Left kidney (tissue), 2 donors: ENCODE data around the gene DDAH1. TPM values are rescaled to one million over a fixed set of nuclear protein-coding genes. Genes with fewer than 3 reads are reported as not detected.

Experiments
- DNase-seq: peaks from one replicate; pipeline ENCODE4 v3.0.0-alpha.2; 2013
- polyA plus RNA-seq: library from polyadenylated mRNA; unstranded; fragments of 120-200 nt; gene quantifications from one replicate; pipeline ENCODE4 v1.2.1, GENCODE V29; 2013; ENCODE audit not compliant: insufficient read length

The DDAH1 gene
- polyA plus RNA-seq, 1 donor, result 127 TPM

DNA sequence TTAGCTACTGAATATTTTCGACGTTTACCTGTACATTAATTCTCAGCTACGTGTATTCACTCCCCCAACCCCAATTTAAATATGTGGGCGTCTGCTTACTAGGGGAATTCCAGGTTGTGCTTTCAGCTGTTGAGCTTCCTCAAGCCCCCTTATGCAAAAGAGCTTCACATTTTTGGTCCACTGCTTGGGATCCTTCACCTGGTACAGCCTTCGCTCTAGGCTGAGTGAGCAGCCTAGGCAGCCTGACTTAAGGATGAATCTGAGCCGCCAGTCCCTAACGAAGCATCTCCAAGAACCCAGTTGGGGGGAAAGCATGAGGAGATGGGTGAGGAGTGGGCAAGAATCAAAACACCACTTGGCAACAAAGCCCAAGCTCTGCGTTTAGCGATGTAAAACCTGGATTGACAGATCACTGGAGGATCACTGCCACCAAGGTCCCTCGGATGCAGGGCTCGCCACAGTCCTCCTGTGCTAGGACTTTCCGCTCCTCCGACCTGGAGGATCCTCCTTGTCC, 189.2 kb downstream of the DDAH1 start:
- no peak for DNase-seq

DNA sequence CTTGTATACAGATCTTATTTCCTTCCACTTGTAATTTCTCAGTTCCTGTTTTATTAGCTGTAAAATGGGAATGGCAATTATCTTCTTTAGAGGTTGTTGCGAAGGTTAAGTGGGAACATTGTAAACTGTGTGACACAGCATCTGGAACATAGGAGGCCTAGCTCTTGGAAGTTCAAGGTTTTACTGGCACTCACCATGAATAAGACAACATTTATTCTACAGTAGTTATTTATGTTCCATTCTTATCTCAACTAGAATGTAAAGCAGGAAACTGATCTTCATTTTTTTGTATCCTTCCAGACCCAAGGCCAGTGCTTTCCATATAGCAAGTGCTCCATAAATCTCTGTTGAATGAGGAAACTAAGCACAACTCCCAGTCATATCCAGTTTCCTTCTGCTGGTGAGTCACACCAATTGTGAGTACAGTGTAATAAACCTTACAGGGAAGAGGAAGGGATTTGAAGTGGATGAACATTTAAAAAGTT, 189.9 kb downstream of the DDAH1 start:
- peak; percentile 32 for DNase-seq

DNA sequence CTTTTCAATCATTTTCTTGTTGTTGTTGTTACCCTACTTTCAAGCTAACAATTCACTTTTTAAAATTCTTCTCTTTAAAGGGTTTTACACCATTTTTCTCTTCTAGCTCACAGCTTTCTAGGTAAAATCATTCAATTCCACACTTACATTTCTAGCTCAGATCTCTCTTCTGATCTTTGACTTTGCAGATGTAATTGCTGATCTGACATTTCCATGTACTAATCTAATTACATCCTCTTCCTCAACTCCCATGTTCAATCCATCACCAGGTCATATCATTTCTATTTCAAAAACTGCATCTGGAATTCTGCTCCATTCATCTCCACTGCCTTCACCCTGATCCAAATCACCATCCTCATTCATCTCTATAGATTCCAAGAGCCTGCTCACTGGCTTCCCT, 191.6 kb downstream of the DDAH1 start:
- DNase-seq, result no peak

DNA sequence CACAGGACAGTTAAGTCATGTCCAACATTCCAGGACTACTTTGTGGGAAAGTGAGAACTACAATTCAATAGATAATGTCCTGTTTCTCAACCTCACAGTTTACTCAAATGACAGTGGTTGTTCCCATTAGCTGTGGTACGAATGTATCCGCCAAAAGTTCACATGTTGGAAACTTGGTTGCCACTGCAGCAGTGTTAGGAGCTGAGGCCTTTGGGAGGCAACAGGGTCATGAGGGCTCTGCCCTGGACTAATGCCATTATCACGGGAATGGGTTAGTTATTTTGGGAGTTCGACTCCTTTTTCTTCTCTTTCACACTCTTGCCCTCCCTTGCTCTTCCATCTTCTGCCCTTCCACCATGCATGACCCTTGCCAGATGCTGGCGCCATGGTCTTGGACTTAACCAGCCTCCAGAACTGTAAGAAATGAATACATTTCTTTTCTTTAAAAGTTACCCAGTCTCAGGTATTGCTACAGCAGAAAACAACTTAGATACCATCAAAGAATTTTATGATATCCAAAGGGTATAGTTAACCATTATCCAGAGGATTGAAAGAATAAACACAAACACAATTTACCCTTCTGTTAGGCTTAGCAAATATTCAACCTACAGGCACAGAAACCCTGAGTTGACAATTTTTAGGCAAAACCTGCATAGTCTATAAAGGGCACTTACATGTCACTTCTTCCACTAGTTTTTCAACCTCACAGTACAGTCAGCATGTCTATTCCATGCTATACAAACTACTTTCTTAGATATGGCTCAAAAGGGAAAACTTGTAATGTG, 196.0 kb downstream of the DDAH1 start:
- DNase-seq, result no peak

Other genes with a start within 250 kb of the DDAH1 start
- 43.1 TPM for gene C1orf52, start 205.5 kb downstream of the DDAH1 start, polyA plus RNA-seq
- 24.2 TPM for gene BCL10, start 188.5 kb downstream of the DDAH1 start, polyA plus RNA-seq
- 148 TPM for gene CCN1, start 115.6 kb upstream of the DDAH1 start, polyA plus RNA-seq
- 32.1 TPM for gene ZNHIT6, start 243.3 kb upstream of the DDAH1 start, polyA plus RNA-seq